ENCODE data around the gene RASGRP1.

RASGRP1 gene

DNA sequence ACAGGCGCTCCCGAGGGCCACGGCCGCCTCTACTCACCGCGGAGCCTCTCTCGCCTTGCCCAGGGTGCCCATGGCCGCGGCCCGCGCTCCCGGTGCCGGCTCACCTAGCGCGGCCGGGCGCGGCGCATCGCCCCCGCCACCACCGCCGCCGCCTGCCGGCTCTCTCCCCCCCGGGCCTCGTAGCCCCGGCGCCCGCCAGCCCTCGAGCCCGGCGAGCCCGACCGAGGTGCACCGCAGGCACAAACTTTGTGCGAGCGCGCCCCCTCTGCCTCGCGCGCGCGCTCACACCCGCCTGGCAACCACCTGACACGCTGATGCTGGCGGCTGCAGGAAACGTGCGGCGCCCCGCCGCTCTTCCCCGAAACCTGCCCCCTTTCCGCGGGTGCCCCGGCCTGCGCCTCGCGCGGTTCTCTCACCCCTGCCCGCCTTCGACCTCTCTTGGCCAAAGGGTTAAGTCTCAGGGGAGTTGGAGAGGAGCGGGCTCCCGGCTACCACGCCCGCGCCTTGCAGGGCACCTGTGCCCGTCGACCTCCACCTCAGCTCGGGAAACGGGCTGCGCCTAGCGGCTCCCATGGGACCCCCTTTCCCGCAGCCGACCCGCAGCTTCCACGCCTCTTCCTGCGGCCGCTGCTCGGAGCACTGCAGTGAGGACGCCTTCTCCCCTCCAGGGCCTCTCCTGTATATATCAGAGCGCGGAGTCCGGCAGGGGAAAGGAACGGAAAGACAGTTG is at the start of gene RASGRP1:
Gene RASGRP1, minus strand, starts transcription at position 258 of the 730 bp plus-strand sequence. Its CDS starts 186 bp downstream, at position 72.
- TF ChIP-seq GATA2 (IDR thresholded peaks at IDR 0.05; ENCODE audit: low read depth, low read length): no peak
- TF ChIP-seq GATA3 (IDR thresholded peaks at IDR 0.05; ENCODE audit: low read depth, low read length): no peak

DNA sequence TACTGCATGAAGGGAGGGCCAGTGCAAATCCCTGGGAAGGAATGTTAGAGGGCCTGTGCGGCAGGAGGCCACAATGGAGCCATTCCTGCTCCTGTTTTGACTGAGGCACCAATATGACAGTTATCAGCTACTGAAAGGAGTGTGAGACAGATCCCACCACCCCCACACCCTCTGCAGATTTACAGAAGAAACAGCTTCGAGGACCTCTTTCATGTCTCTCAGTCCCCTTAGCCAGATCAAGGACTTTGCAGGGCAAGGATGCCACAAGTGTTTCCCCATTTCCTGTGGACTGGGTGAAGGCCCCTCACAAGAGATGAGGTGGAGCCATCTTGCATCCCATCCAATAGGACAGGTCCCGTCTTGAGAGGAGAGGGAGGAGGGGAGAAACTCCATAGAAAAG is 48.5 kb upstream of the RASGRP1 start:
- TF ChIP-seq GATA3 (IDR thresholded peaks at IDR 0.05; ENCODE audit: low read depth, low read length): no peak
- no peak for TF ChIP-seq GATA2 (IDR thresholded peaks at IDR 0.05; ENCODE audit: low read depth, low read length)

DNA sequence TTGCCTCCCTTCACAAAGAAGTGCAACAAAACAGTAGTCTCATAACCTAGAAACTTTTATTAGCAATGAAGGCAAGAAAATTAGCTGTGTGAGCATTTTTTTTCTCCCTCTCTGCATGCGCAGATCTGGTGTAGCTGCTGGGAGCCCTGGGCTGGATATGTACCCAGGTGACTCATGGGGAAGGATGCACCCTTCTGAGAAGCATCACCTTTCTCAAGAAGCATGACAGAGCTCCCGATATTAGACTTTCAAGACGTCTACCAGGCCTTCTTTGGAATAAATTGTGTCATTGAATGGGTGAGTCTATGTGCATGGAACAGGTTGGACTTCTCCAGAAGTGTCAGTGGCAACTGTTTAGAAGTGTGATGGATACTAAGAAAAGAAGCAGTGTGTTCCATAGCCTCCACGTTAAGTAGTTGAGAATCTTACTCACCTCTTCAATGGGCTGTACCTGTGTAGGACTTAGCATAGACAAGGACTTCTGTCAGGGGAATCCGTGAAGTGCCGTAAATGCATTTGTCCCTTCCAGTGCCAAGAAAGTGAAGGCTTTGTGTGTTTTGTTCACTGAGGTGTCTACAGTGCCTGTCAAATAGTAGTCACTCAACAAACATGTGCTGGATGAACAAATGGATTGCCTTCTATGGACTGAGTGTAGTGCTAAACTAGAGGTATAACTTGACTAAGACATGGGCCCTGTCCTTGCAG is 47.7 kb upstream of the RASGRP1 start:
- TF ChIP-seq GATA3 (IDR thresholded peaks at IDR 0.05; ENCODE audit: low read depth, low read length) (no peak), GATA2 (IDR thresholded peaks at IDR 0.05; ENCODE audit: low read depth, low read length) (no peak)

GRCh38 chr15:38611228-38611627 is 46.6 kb upstream of the RASGRP1 start:
- TF ChIP-seq GATA3 (IDR thresholded peaks at IDR 0.05; ENCODE audit: low read depth, low read length) (no peak), GATA2 (IDR thresholded peaks at IDR 0.05; ENCODE audit: low read depth, low read length) (no peak)

DNA sequence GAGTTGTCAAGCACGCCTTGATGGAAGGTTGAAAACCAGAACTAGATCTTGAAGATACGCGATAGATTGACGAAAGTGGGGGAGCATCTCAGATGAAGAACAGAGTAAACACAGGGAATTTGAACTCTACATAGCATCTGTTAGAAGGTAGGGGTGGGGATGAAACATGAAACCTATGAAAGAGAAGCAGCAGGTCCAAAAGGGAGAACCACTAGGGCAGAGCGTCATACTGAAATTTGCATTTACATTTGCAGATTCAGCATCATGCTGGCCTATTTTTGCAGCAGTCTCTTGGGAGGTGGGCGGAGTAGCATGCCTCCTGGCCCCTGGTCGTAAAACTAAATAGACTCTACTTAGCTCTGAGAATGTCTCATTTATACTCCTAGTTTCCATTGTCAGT is 46.1 kb upstream of the RASGRP1 start:
- TF ChIP-seq GATA2 (IDR thresholded peaks at IDR 0.05; ENCODE audit: low read depth, low read length): no peak
- no peak for TF ChIP-seq GATA3 (IDR thresholded peaks at IDR 0.05; ENCODE audit: low read depth, low read length)

GRCh38 chr15:38609097-38609738 is 44.6 kb upstream of the RASGRP1 start:
- no peak for TF ChIP-seq GATA2 (IDR thresholded peaks at IDR 0.05; ENCODE audit: low read depth, low read length)
- no peak for TF ChIP-seq GATA3 (IDR thresholded peaks at IDR 0.05; ENCODE audit: low read depth, low read length)

- no peak for TF ChIP-seq GATA3 (IDR thresholded peaks at IDR 0.05; ENCODE audit: low read depth, low read length)
- no peak for TF ChIP-seq GATA2 (IDR thresholded peaks at IDR 0.05; ENCODE audit: low read depth, low read length)
Measured at GRCh38 chr15:38608682-38609081, 44.1 kb upstream of the RASGRP1 start.

DNA sequence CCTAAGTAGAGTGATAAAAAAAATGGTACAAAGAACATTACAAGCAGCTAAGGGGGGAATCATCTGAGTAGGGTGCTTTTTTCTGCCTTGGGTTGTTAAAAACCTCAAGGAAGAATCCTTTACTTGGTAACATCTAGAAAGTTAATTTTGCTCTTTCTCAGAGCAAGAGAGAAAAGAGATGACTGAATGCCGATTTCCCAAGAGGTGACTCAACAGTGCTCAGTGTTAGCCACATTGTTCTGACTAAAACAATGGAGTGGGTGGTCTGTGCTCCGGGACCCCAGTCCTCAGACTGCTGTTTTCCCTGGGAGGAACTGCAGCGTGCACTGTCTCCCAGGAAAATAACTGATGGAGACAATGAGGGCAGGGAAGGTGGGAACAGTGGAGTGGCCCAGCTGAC is 41.1 kb upstream of the RASGRP1 start:
- TF ChIP-seq GATA3 (IDR thresholded peaks at IDR 0.05; ENCODE audit: low read depth, low read length): no peak
- TF ChIP-seq GATA2 (IDR thresholded peaks at IDR 0.05; ENCODE audit: low read depth, low read length): no peak

DNA sequence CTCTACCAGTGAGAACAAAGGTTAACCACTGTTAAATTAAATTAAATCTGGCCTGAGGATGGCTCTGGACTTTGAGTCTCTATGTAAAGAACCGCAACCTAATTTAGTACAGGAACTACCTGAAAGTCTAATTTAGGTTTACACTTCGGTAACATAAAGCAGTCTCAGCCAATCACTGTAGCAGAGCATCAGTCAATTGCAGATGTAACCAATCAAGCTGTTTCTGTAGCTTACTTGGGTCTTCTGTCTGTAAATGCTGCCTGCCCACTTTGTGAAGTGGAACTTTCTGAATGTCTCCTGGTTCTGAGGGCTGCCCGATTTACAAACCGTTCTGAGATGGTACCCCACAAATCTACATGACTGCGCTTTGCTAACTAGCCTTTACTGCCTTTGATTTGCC is 39.1 kb upstream of the RASGRP1 start:
- TF ChIP-seq GATA3 (IDR thresholded peaks at IDR 0.05; ENCODE audit: low read depth, low read length) (no peak), GATA2 (IDR thresholded peaks at IDR 0.05; ENCODE audit: low read depth, low read length) (no peak)

- no peak for TF ChIP-seq GATA3 (IDR thresholded peaks at IDR 0.05; ENCODE audit: low read depth, low read length)
- TF ChIP-seq GATA2 (IDR thresholded peaks at IDR 0.05; ENCODE audit: low read depth, low read length): no peak
Measured at GRCh38 chr15:38602910-38603670, 38.5 kb upstream of the RASGRP1 start.

- TF ChIP-seq GATA3 (IDR thresholded peaks at IDR 0.05; ENCODE audit: low read depth, low read length): no peak
- no peak for TF ChIP-seq GATA2 (IDR thresholded peaks at IDR 0.05; ENCODE audit: low read depth, low read length)
Measured at GRCh38 chr15:38600236-38600635, 35.6 kb upstream of the RASGRP1 start.

DNA sequence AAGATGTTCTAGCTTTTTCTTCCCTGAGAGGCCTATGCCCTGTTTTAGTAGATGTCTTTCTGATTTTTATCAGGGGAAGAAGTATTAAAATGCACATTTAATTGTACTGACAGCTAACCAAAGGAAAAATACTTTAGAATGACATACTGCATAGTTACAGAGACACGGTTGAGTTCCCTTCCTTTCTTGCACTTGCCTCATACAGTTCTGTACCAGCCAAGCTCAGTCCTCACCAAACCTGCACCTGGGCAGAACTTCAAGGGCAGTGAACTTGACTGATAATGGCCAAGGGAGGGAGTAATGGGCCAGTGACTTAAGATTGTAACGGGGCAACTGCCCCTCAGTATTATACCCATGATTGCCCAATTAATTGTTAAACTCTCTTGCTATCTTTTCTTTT is 34.1 kb upstream of the RASGRP1 start:
- TF ChIP-seq GATA3 (IDR thresholded peaks at IDR 0.05; ENCODE audit: low read depth, low read length) (no peak), GATA2 (IDR thresholded peaks at IDR 0.05; ENCODE audit: low read depth, low read length) (no peak)

DNA sequence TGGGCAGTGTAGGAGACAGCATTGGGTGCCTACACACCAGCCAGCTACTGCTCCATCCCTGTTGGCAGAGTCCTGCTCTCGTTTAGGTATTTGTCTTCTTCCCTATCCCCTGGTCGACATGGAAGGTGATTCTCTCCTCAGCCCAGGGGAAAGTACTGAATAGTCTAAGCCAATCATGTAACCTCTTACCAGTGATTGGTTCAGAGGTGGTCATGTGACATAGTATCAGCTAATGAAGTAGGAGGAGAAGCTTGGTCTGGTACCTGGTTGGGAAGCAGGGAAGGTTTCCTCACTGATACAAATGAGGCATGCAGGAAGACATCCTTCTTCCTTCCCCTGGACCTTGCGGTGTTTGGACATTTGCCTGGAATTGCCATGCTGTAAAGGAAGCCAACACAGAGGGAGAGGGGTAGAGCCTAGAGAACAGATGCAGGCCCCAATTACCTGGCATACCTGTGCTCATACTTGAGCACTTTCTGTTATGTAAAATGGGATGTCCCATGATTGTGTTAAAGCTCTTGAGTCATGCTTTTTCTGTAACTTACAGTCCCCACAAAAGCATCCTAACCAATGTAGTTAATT is 32.7 kb upstream of the RASGRP1 start:
- TF ChIP-seq GATA2 (IDR thresholded peaks at IDR 0.05; ENCODE audit: low read depth, low read length): no peak
- no peak for TF ChIP-seq GATA3 (IDR thresholded peaks at IDR 0.05; ENCODE audit: low read depth, low read length)

DNA sequence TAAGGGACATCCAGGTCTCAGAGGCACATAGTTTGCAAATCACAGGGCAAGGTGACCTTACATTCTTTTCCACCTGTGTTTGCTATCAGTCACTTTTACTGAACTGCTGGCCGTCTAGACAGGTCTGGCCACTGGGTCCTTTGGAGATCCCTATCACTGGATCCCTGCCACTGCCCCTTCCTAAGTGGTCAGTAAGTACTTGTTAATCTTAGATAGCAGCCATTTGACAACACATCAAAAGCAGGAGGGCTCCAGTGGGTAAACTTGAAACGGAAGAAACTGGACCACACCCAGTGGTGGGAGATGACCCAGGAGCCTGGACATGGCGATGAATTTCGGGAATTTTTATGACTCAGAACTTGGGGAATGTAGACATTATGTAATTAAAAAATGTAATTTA is 28.9 kb upstream of the RASGRP1 start:
- TF ChIP-seq GATA3 (IDR thresholded peaks at IDR 0.05; ENCODE audit: low read depth, low read length) (no peak), GATA2 (IDR thresholded peaks at IDR 0.05; ENCODE audit: low read depth, low read length) (peak; percentile 34; the same call in 1 of the 2 replicates)
